HEK293 (cell line): ENCODE data around the gene LILRA6.

Experiments
- GLI2 ChIP-seq: fragments of 450-650 bp; formaldehyde crosslinking; IDR thresholded peaks from 2 replicates; pipeline ENCODE4; 2017; ENCODE audit warnings: missing biosample characterization, missing genetic modification characterization, low read depth, borderline replicate concordance
- REST ChIP-seq: fragments of 450-650 bp; formaldehyde crosslinking; IDR thresholded peaks from 2 replicates; pipeline ENCODE4 v1.5.1; 2016; ENCODE audit warnings: missing biosample characterization, missing genetic modification characterization
- SP2 ChIP-seq: fragments of 450-650 bp; formaldehyde crosslinking; IDR thresholded peaks from 2 replicates; pipeline ENCODE4 v1.5.1; 2016; ENCODE audit warnings: missing biosample characterization, missing genetic modification characterization
- YY1 ChIP-seq: fragments of 450-650 bp; formaldehyde crosslinking; IDR thresholded peaks from 2 replicates; pipeline ENCODE4 v1.5.1; 2018; ENCODE audit warnings: missing biosample characterization, missing genetic modification characterization
- ZNF24 ChIP-seq: fragments of 450-650 bp; formaldehyde crosslinking; IDR thresholded peaks from 2 replicates; pipeline ENCODE4 v1.5.1; 2016; ENCODE audit warnings: missing biosample characterization, missing genetic modification characterization
- TF ChIP-seq, protein P1 (sequence below): fragments of 450-650 bp; formaldehyde crosslinking; IDR thresholded peaks from 2 replicates; pipeline ENCODE4 v1.5.1; 2016; ENCODE audit warnings: missing biosample characterization, missing genetic modification characterization
- TF ChIP-seq, protein P2 (sequence below): sonication (generic); formaldehyde crosslinking; IDR thresholded peaks from 2 replicates; pipeline ENCODE4 v1.8.1; 2022; ENCODE audit warnings: mild to moderate bottlenecking, moderate library complexity, missing genetic modification reagents

- TF ChIP-seq, protein P1, sequence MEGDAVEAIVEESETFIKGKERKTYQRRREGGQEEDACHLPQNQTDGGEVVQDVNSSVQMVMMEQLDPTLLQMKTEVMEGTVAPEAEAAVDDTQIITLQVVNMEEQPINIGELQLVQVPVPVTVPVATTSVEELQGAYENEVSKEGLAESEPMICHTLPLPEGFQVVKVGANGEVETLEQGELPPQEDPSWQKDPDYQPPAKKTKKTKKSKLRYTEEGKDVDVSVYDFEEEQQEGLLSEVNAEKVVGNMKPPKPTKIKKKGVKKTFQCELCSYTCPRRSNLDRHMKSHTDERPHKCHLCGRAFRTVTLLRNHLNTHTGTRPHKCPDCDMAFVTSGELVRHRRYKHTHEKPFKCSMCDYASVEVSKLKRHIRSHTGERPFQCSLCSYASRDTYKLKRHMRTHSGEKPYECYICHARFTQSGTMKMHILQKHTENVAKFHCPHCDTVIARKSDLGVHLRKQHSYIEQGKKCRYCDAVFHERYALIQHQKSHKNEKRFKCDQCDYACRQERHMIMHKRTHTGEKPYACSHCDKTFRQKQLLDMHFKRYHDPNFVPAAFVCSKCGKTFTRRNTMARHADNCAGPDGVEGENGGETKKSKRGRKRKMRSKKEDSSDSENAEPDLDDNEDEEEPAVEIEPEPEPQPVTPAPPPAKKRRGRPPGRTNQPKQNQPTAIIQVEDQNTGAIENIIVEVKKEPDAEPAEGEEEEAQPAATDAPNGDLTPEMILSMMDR (tag by site-specific recombination): no peak
- TF ChIP-seq ZNF24 (tag by site-specific recombination) (no peak), SP2 (tag by site-specific recombination) (no peak), REST (tag by site-specific recombination) (no peak), YY1 (tag by site-specific recombination) (no peak), GLI2 (tag by site-specific recombination) (no peak)
- TF ChIP-seq, protein P2, sequence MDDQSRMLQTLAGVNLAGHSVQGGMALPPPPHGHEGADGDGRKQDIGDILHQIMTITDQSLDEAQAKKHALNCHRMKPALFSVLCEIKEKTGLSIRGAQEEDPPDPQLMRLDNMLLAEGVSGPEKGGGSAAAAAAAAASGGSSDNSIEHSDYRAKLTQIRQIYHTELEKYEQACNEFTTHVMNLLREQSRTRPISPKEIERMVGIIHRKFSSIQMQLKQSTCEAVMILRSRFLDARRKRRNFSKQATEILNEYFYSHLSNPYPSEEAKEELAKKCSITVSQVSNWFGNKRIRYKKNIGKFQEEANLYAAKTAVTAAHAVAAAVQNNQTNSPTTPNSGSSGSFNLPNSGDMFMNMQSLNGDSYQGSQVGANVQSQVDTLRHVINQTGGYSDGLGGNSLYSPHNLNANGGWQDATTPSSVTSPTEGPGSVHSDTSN: no peak
Measured at GRCh38 chr19:54255105-54255775, 12.7 kb upstream of the LILRA6 start.
